SHP77 (cell line): ENCODE data around the gene HOMEZ.
"Not testable (repeated sequence)": the region's sequence is repeated elsewhere in the genome, so short reads cannot be mapped to it uniquely, and the experiment has no call there.

Experiments used
- DNase-seq, 2 experiments: peaks; one replicate each; lab custom pipeline; 2025; lab: John Stamatoyannopoulos, UW

The HOMEZ gene

GRCh38 chr14:23286020-23286901 is at the start of gene HOMEZ:
HOMEZ (minus strand) TSS chr14:23286132; CDS start chr14:23285952, 180 bp downstream.
- DNase-seq = peak; percentile 99

- no peak for DNase-seq
These were observed 49.7 kb upstream of the HOMEZ start for GRCh38 chr14:23335623-23336022.

GRCh38 chr14:23327947-23328744 is 42.2 kb upstream of the HOMEZ start:
- DNase-seq = peak; percentile 76

- DNase-seq = no peak
These were observed 40.8 kb upstream of the HOMEZ start for GRCh38 chr14:23326491-23327332.

GRCh38 chr14:23325746-23326145 is 39.8 kb upstream of the HOMEZ start:
- DNase-seq = not testable (repeated sequence)

GRCh38 chr14:23324993-23325392 is 39.1 kb upstream of the HOMEZ start:
- DNase-seq = no peak

- no peak for DNase-seq
These were observed 38.5 kb upstream of the HOMEZ start for GRCh38 chr14:23324455-23324846.

GRCh38 chr14:23323838-23324454 is 38.0 kb upstream of the HOMEZ start:
- no peak for DNase-seq

- no peak for DNase-seq
These were observed 36.9 kb upstream of the HOMEZ start for GRCh38 chr14:23322568-23323517.

- peak in 1 of 2 experiments; percentile 39 for DNase-seq
These were observed 35.9 kb upstream of the HOMEZ start for GRCh38 chr14:23321572-23322547.

- DNase-seq = peak; percentile 100
These were observed 34.9 kb upstream of the HOMEZ start, which contains the start of gene PABPN1 for GRCh38 chr14:23320584-23321571. PABPN1 (plus strand) TSS chr14:23321457; CDS start chr14:23321470, 13 bp downstream.

- peak in 1 of 2 experiments; percentile 33 for DNase-seq
These were observed 34.0 kb upstream of the HOMEZ start for GRCh38 chr14:23319746-23320583.

- no peak for DNase-seq
These were observed 30.4 kb upstream of the HOMEZ start for GRCh38 chr14:23316300-23316699.

GRCh38 chr14:23310546-23310945 is 24.6 kb upstream of the HOMEZ start:
- no peak for DNase-seq

GRCh38 chr14:23308721-23309445 is 23.0 kb upstream of the HOMEZ start:
- no peak for DNase-seq
